ENCODE data around the gene GRM8. TPM values are rescaled to one million over a fixed set of nuclear protein-coding genes. Genes with fewer than 3 reads are reported as not detected.

The GRM8 gene
- total RNA-seq, 1 experiment from 2014 or later: 1.8 TPM

DNA sequence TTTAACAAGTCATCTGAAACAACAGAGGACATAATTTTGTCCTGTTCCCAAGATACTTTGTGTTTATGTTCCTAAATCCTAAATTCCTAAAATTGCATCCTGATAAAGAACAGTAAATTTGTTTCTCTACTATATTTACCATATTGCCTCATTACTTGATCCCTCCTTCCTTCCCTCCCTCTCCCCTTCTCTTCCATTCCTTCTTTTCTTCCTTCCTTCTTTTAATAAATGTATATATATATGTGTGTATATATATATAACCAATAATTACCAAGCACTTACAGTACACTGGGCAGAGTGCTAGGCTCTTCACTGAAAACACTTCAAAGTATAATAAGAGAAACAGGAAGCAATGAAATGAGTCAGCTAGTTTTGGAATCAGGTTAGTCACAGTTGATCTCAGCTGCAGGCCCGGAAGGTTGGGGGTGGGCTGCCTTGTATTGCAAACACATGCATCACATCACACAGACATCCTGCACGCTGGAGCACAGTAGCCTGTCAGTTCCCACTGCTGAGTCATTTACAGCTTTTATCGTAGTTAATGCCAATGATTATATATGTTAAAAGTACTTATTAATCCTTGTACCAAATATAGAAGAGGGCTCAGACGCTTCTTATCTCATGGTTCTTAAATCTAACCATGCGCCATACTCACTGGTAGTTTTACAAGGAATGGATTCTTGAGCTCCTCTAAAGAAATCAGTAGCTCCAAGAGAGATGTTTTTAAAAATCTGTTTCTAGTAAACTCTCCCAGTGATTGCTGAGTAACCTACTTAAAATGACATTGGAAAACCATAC, 551.7 kb downstream of the GRM8 start:
- Histone ChIP-seq H3K18ac (ENCODE audit: insufficient read length, low read depth, low read length) (no peak overlapping the region), H2BK15ac (ENCODE audit: low read depth, low read length) (no peak overlapping the region), H3T11ph (ENCODE audit: low read length) (no peak overlapping the region), H3K23ac (ENCODE audit: insufficient read length, low read depth, low read length) (no peak overlapping the region), H2BK5ac (ENCODE audit: insufficient read length, low read length) (no peak overlapping the region), H3K9ac (ENCODE audit: extremely low read depth, insufficient read length, low read length) (no peak overlapping the region), H3K27me3 (ENCODE audit: insufficient read depth, low read length) (no peaks in the 10 kb centered on the region), H3K56ac (ENCODE audit: insufficient read length, low read depth, low read length) (no peak overlapping the region), H2BK20ac (ENCODE audit: low read depth, low read length, poor library complexity, severe bottlenecking) (no peak overlapping the region), H3K4me1 (ENCODE audit: insufficient read depth, low read length) (no peaks in the 10 kb centered on the region), H4K8ac (replicated peaks; ENCODE audit: insufficient read length, low read depth, low read length) (no peak overlapping the region), H3K79me1 (ENCODE audit: insufficient read depth, low read depth, low read length, poor library complexity, severe bottlenecking) (no peaks in the 10 kb centered on the region), H3K4ac (ENCODE audit: low read depth, low read length) (no peak overlapping the region), H3K14ac (ENCODE audit: insufficient read depth, low read length) (no peak overlapping the region), H2BK12ac (ENCODE audit: insufficient read length, low read depth, low read length) (no peak overlapping the region), H3K4me2 (ENCODE audit: insufficient read depth, insufficient read length, low read length) (no peak overlapping the region), H4K5ac (ENCODE audit: insufficient read length, low read depth, low read length) (no peak overlapping the region), H3K79me2 (ENCODE audit: insufficient read depth, low read length) (no peaks in the 10 kb centered on the region), H3K9me3 (ENCODE audit: control insufficient read depth, low read depth, low read length) (no peaks in the 10 kb centered on the region), H3K27ac (ENCODE audit: insufficient read length, low read depth, low read length) (no peak overlapping the region), H2BK120ac (ENCODE audit: low read depth, low read length, poor library complexity, severe bottlenecking) (no peak overlapping the region), H4K20me1 (ENCODE audit: control insufficient read depth, insufficient read depth, insufficient read length) (no peaks in the 10 kb centered on the region), H2AFZ (ENCODE audit: low read length) (no peak overlapping the region), H4K91ac (ENCODE audit: insufficient read length, low read depth, low read length) (no peak overlapping the region), H2AK5ac (ENCODE audit: insufficient read length, low read length) (no peak overlapping the region), H3K23me2 (ENCODE audit: insufficient read length, low read depth, low read length, poor library complexity, severe bottlenecking) (no peaks in the 10 kb centered on the region)
- Mint-ChIP-seq H3K27me3 (ENCODE audit: low read depth) (no peaks in the 10 kb centered on the region), H3K4me3 (no peak overlapping the region), H3K9me3 (peaks cover 3 to 12% of the 10 kb centered on the region in 2 experiments; a peak in 4 of 5 replicates), H3K27ac (peak overlapping the region; percentile 47 to 89 (median 89); a peak in 4 of 7 replicates), H3K36me3 (ENCODE audit: insufficient read depth in 1 of 3, low read depth in 3 of 3) (peaks cover 0 to 5% (median 3%) of the 10 kb centered on the region in 3 experiments; a peak in 3 of 7 replicates), H3K4me1 (peaks cover 30 to 34% of the 10 kb centered on the region in 2 experiments)
- TF ChIP-seq CTCF (conservative IDR thresholded peaks at IDR 0.05): no peak
- WGBS (ENCODE audit: extremely low coverage, insufficient read length, low lambda C conversion rate): no CpG with 5 or more reads among the region's 5 CpGs
- peak; percentile 81 for DNase-seq

Data from H9 (cell line).